HepG2 (cell line): Measurements from ENCODE around the gene POU6F1. TPM values are rescaled to one million over a fixed set of nuclear protein-coding genes. Genes with fewer than 3 reads are reported as not detected.

Experiments used
- ATAC-seq: fragments of 200-7000 bp; cut with Tn5 transposase; 3 replicates; pipeline ENCODE4 v1.9.1; 2020; ENCODE audit warnings: mild to moderate bottlenecking, moderate library complexity
- BruUV-seq: library from RNA; stranded (reverse); fragments of 400-500 nt; replicated peaks from 2 replicates; lab custom pipeline; 2021; lab: Mats Ljungman, UMichigan
- CTCF ChIA-PET: fragments of 300-600 bp; formaldehyde crosslinking; extraction: SDS; loops from one replicate; lab custom pipeline; 2021; ENCODE audit warnings: low total read pairs, inconsistent platforms, low intra/inter-chr PET ratio; lab: Yijun Ruan, JAX
- POLR2A ChIA-PET: fragments of 350-600 bp; sonication (Branson Sonifier 250); formaldehyde crosslinking; loops from one replicate; lab custom pipeline; 2020; ENCODE audit warnings: antibody characterized with exemption, inconsistent platforms; lab: Yijun Ruan, JAX
- DNase-seq: peaks from one replicate; pipeline ENCODE4 v3.0.0-alpha.2; 2015; ENCODE audit warnings: low spot score
- FAIRE-seq: peaks from 3 replicates; lab custom pipeline; 2011; peaks lifted over from hg19 to GRCh38; lab: Jason Lieb, UNC
- H2AFZ ChIP-seq: one replicate; pipeline ENCODE4 v1.6.1; 2011; ENCODE audit warnings: low read length, inconsistent platforms
- H3K27ac ChIP-seq: fragments of 300-600 bp; 3 replicates; pipeline ENCODE4 v1.8.0; 2011; ENCODE audit warnings: mixed run types, mild to moderate bottlenecking, mixed read lengths, low read length, inconsistent platforms; ENCODE audit not compliant: insufficient read depth; ENCODE audit errors: extremely low read length
- H3K27me3 ChIP-seq, 2 experiments: fragments of 200-600 bp in 1 of 2; 2 replicates in 1 of 2; 3 replicates in 1 of 2; pipeline versions ENCODE4 v1.6.0 to v1.8.0; 2011; ENCODE audit warnings: low read length in 2 of 2, mild to moderate bottlenecking in 2 of 2, moderate library complexity in 2 of 2, inconsistent platforms in 1 of 2; ENCODE audit not compliant: insufficient read depth in 2 of 2, control insufficient read depth in 1 of 2
- H3K36me3 ChIP-seq, 2 experiments: fragments of 200-600 bp in 1 of 2; replicated peaks in 1 of 2; 2 replicates in 1 of 2; 3 replicates in 1 of 2; pipeline versions ENCODE4 v1.5.1 to v1.8.0; 2011; ENCODE audit warnings: low read length in 2 of 2, inconsistent platforms in 1 of 2; ENCODE audit not compliant: insufficient read depth in 2 of 2, control insufficient read depth in 1 of 2
- H3K4me1 ChIP-seq: 2 replicates; pipeline ENCODE4 v1.5.1; 2012; ENCODE audit warnings: low read length, inconsistent platforms; ENCODE audit not compliant: insufficient read depth
- H3K4me2 ChIP-seq: 2 replicates; pipeline ENCODE4 v1.6.0; 2011; ENCODE audit warnings: low read depth, low read length, inconsistent platforms
- H3K4me3 ChIP-seq, 3 experiments: fragments of 200-600 bp in 1 of 3; sonication (generic), shearing (Covaris generic) in 1 of 3; replicated peaks in 1 of 3; 2 replicates each; pipeline ENCODE4 v1.5.1; 2011 to 2016; ENCODE audit warnings: low read length in 3 of 3, inconsistent platforms in 2 of 3, low read depth in 2 of 3, mild to moderate bottlenecking in 2 of 3, control low read depth in 1 of 3, mixed read lengths in 1 of 3; ENCODE audit not compliant: insufficient read depth in 1 of 3
- H3K79me2 ChIP-seq: one replicate; pipeline ENCODE4 v1.6.1; 2011; ENCODE audit warnings: low read length, inconsistent platforms; ENCODE audit not compliant: insufficient read depth
- H3K9ac ChIP-seq: 2 replicates; pipeline ENCODE4 v1.6.0; 2011; ENCODE audit warnings: mild to moderate bottlenecking, low read depth, low read length, inconsistent platforms; ENCODE audit not compliant: insufficient read depth
- H3K9me3 ChIP-seq: 2 replicates; pipeline ENCODE4 v1.5.1; 2012; ENCODE audit warnings: mild to moderate bottlenecking, low read length
- H4K20me1 ChIP-seq: 2 replicates; pipeline ENCODE4 v1.6.0; 2011; ENCODE audit warnings: inconsistent platforms, mild to moderate bottlenecking, low read length, moderate library complexity; ENCODE audit not compliant: insufficient read depth
- CAMTA2 ChIP-seq: sonication (generic); formaldehyde crosslinking; IDR thresholded peaks from 2 replicates; pipeline ENCODE4 v1.4.0; 2020; ENCODE audit warnings: mild to moderate bottlenecking, missing genetic modification reagents, borderline replicate concordance
- HNRNPL ChIP-seq: fragments of 200-400 bp; formaldehyde crosslinking; IDR thresholded peaks from 2 replicates; pipeline ENCODE4 v1.6.1; 2017; ENCODE audit warnings: mild to moderate bottlenecking, low read depth, low read length
- PAF1 ChIP-seq: IDR thresholded peaks from 2 replicates; pipeline ENCODE4 v1.6.1; 2016; ENCODE audit warnings: missing genetic modification reagents, missing compliant biosample characterization
- SETDB1 ChIP-seq: sonication (generic); formaldehyde crosslinking; IDR thresholded peaks from 2 replicates; pipeline ENCODE4 v1.5.1; 2020; ENCODE audit warnings: missing genetic modification reagents, mild to moderate bottlenecking, borderline replicate concordance
- WIZ ChIP-seq: sonication (generic); formaldehyde crosslinking; IDR thresholded peaks from 2 replicates; pipeline ENCODE4 v1.5.1; 2020; ENCODE audit warnings: mild to moderate bottlenecking, missing genetic modification reagents
- WGBS: methylation state at CpG from one replicate; pipeline ENCODE4 v1.1.6; 2017; ENCODE audit warnings: low lambda C conversion rate; 5-methylcytosine and 5-hydroxymethylcytosine counted together
- in situ Hi-C: cut with HindIII; loops from 2 replicates; pipeline ENCODE4 v1.10.0; 2017; ENCODE audit warnings: low pct_unique_long_range_greater_than_20kb; ENCODE audit not compliant: extremely low pct_ligation_motif_present
- intact Hi-C: fragments of 100-400 bp; cut with micrococcal nuclease; formaldehyde crosslinking; loops from one replicate; pipeline ENCODE4 v1.10.0; 2022; ENCODE audit not compliant: unreplicated experiment
- polyA plus RNA-seq, 8 experiments: library from polyadenylated mRNA; depleted of rRNA in 3 of 8; stranded (reverse) in 7 of 8; unstranded in 1 of 8; fragments of >200 nt; fragmentation: Illumina TruSeq in 4 of 8; extraction: Trizol in 4 of 8; gene quantifications; 2 replicates each; pipeline versions ENCODE4 v1.2.1 to v1.2.3, GENCODE V29; 2011 to 2016; ENCODE audit warnings: low read depth in 4 of 8, missing spikeins in 1 of 8, mixed read lengths in 1 of 8; ENCODE audit not compliant: insufficient read depth in 1 of 8
- total RNA-seq, 5 experiments: library from RNA; depleted of rRNA; stranded (reverse); fragments of >200 nt; fragmentation: Illumina TruSeq; extraction: Trizol; gene quantifications; 2 replicates each; pipeline ENCODE4 v1.2.3, GENCODE V29; 2016; ENCODE audit warnings: low read depth in 1 of 5
- TF ChIP-seq, protein P1 (sequence below): sonication (generic); formaldehyde crosslinking; IDR thresholded peaks from 2 replicates; pipeline ENCODE4 v1.4.0; 2020; ENCODE audit warnings: missing genetic modification reagents
- TF ChIP-seq, protein P2 (sequence below): sonication (generic); formaldehyde crosslinking; IDR thresholded peaks from 2 replicates; pipeline ENCODE4 v1.4.0; 2020; ENCODE audit warnings: missing genetic modification reagents, mild to moderate bottlenecking, borderline replicate concordance
- TF ChIP-seq, protein P3 (sequence below): sonication (generic); formaldehyde crosslinking; IDR thresholded peaks from 2 replicates; pipeline ENCODE4 v1.5.1; 2020; ENCODE audit warnings: missing genetic modification reagents, mild to moderate bottlenecking, borderline replicate concordance

The POU6F1 gene
- total and polyA plus RNA-seq, 2 of the 13 experiments (the other 11 are each of a cell fraction or from before 2014, with no cell fraction given): 0.48 to 0.51 TPM

DNA sequence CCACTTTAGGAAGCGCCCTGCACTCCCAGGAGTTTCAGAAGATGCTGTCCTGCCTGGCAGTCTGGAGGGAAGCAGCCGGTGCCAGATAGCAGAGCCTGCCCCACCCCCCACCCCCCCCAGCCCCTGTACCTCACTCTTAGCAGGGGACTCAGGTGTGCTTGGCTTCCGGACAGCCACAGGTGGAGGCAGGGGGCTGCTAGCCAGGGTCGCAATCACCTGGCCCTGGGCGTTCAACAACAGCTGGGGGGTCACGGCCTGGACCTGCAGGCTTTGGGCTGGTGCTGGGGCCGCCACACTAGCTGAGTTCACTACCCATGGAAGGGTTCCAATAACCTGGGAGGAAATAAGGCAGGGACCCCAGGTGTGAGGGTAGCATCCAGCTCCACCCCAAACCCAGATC lies 22.0 kb downstream of the POU6F1 start:
- in situ Hi-C loops: no loop called here
- H2AFZ ChIP-seq: no peak overlapping the region
- H3K79me2 ChIP-seq: no peaks in the 10 kb centered on the region
- H3K9me3 ChIP-seq: no peaks in the 10 kb centered on the region
- ChIA-PET POLR2A (no interaction called here), CTCF (no interaction called here)
- H3K4me2 ChIP-seq: no peak overlapping the region
- no peak for TF ChIP-seq WIZ (CRISPR knock-in tag)
- TF ChIP-seq, protein P1, sequence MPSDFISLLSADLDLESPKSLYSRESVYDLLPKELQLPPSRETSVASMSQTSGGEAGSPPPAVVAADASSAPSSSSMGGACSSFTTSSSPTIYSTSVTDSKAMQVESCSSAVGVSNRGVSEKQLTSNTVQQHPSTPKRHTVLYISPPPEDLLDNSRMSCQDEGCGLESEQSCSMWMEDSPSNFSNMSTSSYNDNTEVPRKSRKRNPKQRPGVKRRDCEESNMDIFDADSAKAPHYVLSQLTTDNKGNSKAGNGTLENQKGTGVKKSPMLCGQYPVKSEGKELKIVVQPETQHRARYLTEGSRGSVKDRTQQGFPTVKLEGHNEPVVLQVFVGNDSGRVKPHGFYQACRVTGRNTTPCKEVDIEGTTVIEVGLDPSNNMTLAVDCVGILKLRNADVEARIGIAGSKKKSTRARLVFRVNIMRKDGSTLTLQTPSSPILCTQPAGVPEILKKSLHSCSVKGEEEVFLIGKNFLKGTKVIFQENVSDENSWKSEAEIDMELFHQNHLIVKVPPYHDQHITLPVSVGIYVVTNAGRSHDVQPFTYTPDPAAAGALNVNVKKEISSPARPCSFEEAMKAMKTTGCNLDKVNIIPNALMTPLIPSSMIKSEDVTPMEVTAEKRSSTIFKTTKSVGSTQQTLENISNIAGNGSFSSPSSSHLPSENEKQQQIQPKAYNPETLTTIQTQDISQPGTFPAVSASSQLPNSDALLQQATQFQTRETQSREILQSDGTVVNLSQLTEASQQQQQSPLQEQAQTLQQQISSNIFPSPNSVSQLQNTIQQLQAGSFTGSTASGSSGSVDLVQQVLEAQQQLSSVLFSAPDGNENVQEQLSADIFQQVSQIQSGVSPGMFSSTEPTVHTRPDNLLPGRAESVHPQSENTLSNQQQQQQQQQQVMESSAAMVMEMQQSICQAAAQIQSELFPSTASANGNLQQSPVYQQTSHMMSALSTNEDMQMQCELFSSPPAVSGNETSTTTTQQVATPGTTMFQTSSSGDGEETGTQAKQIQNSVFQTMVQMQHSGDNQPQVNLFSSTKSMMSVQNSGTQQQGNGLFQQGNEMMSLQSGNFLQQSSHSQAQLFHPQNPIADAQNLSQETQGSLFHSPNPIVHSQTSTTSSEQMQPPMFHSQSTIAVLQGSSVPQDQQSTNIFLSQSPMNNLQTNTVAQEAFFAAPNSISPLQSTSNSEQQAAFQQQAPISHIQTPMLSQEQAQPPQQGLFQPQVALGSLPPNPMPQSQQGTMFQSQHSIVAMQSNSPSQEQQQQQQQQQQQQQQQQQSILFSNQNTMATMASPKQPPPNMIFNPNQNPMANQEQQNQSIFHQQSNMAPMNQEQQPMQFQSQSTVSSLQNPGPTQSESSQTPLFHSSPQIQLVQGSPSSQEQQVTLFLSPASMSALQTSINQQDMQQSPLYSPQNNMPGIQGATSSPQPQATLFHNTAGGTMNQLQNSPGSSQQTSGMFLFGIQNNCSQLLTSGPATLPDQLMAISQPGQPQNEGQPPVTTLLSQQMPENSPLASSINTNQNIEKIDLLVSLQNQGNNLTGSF (CRISPR knock-in tag): no peak
- no peak for TF ChIP-seq SETDB1 (CRISPR knock-in tag)
- TF ChIP-seq, protein P2, sequence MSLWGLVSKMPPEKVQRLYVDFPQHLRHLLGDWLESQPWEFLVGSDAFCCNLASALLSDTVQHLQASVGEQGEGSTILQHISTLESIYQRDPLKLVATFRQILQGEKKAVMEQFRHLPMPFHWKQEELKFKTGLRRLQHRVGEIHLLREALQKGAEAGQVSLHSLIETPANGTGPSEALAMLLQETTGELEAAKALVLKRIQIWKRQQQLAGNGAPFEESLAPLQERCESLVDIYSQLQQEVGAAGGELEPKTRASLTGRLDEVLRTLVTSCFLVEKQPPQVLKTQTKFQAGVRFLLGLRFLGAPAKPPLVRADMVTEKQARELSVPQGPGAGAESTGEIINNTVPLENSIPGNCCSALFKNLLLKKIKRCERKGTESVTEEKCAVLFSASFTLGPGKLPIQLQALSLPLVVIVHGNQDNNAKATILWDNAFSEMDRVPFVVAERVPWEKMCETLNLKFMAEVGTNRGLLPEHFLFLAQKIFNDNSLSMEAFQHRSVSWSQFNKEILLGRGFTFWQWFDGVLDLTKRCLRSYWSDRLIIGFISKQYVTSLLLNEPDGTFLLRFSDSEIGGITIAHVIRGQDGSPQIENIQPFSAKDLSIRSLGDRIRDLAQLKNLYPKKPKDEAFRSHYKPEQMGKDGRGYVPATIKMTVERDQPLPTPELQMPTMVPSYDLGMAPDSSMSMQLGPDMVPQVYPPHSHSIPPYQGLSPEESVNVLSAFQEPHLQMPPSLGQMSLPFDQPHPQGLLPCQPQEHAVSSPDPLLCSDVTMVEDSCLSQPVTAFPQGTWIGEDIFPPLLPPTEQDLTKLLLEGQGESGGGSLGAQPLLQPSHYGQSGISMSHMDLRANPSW (CRISPR knock-in tag): no peak
- TF ChIP-seq CAMTA2 (CRISPR knock-in tag): no peak
- TF ChIP-seq, protein P3, sequence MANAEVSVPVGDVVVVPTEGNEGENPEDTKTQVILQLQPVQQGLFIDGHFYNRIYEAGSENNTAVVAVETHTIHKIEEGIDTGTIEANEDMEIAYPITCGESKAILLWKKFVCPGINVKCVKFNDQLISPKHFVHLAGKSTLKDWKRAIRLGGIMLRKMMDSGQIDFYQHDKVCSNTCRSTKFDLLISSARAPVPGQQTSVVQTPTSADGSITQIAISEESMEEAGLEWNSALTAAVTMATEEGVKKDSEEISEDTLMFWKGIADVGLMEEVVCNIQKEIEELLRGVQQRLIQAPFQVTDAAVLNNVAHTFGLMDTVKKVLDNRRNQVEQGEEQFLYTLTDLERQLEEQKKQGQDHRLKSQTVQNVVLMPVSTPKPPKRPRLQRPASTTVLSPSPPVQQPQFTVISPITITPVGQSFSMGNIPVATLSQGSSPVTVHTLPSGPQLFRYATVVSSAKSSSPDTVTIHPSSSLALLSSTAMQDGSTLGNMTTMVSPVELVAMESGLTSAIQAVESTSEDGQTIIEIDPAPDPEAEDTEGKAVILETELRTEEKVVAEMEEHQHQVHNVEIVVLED (CRISPR knock-in tag): no peak
- no peak for TF ChIP-seq HNRNPL
- TF ChIP-seq PAF1 (CRISPR knock-in tag): no peak
- intact Hi-C loops: no loop called here
- whole genome bisulfite sequencing: 68% methylated on average over 5 of the region's 7 CpGs
- DNase-seq: no peak
- no peaks in the 10 kb centered on the region for H4K20me1 ChIP-seq
- H3K9ac ChIP-seq: no peak overlapping the region
- H3K4me1 ChIP-seq: peaks cover 34% of the 10 kb centered on the region
- no peak for ATAC-seq
- BruUV-seq: no TSS peak
- H3K27ac ChIP-seq: no peak overlapping the region
- FAIRE-seq: no peak
- no peak overlapping the region for H3K4me3 ChIP-seq
- H3K27me3 ChIP-seq: no peaks in the 10 kb centered on the region; a peak in 1 of 5 replicates
- no peaks in the 10 kb centered on the region for H3K36me3 ChIP-seq
